GM19239 (cell line): ENCODE measurements around the gene HOXC5.

Source experiments
- DNase-seq: peaks from one replicate; pipeline ENCODE4 v3.0.0; 2011; ENCODE audit warnings: low spot score; ENCODE audit not compliant: insufficient read length
- FAIRE-seq: peaks from 2 replicates; lab custom pipeline; 2011; peaks lifted over from hg19 to GRCh38; lab: Jason Lieb, UNC

Gene HOXC5

DNA sequence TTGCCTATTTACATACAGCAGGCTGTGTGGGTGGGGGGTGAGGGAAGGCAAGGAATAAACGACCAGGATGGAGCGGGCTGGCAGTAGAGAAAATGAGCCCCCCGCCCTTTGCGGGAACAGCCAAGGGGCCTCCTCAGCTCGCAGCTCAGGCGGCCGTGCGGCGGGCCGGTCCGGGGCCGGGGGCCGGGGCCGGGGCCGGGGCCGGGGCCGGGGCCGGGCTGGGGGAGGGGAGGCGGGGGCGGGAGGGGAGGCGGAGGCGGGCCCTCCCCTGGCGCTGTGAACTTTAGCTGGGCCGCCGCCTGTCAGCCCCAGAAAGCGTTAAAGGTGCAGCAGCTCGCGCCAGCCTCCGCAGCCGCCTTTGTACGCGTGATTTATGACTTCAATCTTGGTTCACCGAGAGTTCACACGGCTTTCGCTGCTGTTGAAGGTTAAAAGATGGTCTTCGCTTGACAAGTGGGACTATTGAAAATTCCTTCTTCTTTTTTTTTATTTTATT, 49.6 kb downstream of the HOXC5 start:
- FAIRE-seq, result no peak
- no peak for DNase-seq
